Measurements from ENCODE around the gene ITGA1.
"Not testable (repeated sequence)": the region's sequence is repeated elsewhere in the genome, so short reads cannot be mapped to it uniquely, and the experiment has no call there.

ITGA1 gene

DNA sequence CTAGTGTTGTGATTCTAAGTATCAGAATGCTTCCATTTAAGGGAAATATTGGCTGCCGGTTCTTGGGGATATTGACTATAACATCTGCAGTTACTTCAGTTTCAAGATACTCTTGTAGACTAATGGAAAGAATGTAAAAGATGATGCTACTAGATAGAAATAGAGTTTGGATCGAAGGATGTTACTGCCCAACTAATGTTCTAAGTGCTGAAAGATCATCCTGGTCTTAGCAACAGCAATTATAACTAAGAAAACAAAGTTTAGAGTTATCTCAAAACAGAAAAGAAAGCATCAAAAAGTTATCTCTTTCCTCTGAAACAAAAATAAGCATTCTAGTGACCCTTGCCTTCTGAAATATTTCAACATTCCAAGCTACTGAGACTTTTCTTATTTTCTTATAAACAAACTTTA lies 49.9 kb downstream of the ITGA1 start:
- no peak for DNase-seq

DNA sequence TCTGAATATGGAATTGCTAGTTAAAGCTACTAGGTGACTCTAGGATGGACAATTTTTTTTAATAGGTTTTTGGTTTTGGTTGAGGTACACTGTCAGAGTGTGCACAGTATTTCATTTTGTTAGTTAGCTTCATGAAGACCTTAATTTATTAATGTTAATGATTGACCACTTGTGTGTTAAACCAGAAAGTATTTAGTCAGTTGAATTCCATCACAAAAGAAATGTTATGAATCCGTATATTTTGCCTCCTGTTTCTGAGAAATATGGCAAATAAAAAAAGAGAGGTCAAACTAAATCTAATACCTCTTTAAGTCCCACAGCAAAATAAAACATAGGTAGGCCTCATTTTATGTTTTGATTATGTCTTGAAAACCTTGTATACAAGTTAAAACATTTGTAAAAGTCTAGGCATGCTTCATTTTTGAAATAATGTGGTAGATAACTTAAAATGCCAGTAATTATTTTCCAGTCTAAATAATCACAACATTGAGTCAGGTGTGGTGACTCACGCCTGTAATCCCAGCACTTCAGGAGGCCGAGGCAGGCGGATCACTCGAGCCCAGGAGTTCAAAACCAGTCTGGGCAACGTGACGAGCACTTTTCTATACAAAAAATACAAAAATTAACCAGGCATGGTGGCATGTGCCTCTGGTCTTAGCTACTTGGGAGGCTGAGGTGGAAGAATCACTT lies 50.8 kb downstream of the ITGA1 start:
- no peak for DNase-seq

DNA sequence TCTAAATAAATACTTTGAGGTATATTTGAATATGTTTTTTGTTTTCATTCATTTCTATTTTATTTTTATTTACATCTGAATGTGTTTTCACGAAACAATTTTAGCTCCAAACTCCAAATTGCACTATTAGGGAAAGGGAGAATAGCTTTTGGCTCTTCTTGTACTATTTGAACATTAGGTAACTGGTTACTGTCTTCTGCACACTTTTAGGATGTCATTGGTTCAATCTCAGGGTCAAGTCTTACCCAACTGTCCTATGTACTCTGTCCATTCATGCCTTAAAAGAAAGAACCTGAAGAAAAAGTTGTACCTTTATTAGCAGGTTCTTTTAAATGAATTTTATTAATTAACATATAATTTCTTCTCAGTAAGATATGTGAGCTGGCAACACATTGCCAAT lies 51.6 kb downstream of the ITGA1 start:
- no peak for DNase-seq

DNA sequence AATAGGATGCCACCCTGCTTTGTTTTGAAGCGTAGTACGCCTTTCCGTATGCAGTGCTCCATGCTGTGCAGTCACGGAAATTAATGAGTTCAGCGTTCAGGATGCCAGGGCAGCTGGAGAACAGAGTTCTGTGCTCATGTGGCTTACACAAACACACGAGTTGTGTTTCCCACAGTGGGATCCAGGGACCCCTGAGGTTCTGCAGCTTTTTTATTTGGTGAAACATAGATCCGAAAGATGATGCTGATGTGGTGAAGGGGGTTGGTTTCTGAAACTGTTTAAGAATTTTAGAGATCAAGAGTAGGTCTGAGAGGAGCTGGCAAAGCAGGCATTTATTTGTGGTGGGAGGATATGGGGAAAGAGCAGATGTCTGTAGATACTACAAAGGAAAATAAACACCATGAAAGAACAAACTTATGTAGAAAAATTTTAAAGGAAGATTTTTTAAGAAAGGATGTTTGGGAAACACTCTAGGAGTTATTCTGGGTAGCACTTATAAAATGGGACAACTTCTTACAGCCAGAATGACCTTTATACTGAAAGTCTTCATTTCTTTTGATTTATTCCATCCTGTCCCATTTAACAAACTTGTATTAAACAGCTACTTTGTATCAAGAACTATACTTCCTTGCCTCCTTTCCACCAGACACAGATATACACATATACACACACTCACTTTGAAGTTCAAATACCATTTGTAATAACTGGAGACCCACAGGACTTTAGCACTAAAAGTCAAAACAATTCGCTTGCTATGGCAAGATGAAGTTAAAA lies 52.7 kb downstream of the ITGA1 start:
- peak; percentile 1 for DNase-seq

DNA sequence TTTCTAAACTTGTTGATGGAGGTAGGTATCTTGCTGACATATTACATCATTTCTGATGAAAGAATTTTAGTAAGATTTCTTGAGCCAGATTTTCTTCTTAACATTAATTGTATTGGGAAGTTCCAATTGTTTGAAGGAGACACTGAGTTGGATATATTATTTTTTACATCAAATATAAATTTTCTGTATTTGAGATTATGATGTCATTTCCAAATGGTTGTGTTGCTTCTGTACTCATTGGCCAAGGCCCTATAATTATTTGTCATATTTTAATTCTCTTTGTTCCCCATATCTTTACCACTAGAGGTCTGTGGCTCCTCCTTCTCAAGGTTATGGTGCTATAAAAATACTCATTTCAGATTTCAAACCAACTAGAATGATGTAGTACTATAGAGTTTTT lies 53.4 kb downstream of the ITGA1 start:
- DNase-seq: no peak

DNA sequence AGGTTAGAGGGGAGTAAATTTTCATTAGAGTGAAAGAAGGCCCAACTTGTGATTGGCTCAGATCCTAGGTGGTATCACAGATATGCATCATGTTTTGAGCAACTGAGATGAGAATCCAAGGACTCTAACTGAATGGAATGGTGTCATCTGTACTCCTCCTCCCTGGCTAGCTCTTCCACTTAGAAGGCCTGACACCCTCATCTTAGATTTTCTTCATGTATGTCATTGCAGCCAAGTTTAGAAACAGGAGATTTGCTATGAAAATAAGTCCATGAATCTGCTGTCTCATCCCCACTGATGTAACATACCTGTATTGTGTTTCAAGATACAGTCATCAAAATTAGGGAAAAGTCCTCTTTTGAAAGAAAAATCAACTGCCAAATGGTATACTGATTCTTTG lies 54.4 kb downstream of the ITGA1 start:
- DNase-seq: no peak

DNA sequence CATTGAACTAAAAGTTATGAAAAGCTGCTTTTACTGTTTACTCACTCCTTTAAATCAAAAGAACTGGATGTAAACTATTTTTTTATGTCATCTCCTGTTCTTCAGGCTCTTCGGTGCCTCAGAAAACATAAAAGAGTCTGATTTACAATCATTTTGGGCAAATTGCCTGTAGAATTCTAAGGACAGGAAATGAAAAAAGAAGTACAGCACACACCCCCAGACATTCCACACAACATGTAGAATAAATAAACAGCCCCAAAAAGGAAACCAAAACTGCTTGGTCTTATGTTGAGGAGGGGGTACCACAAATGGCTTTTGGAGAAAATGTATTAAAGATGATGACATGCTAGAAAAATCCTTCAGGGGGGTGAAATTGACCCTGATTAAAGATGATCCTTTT lies 57.2 kb downstream of the ITGA1 start:
- no peak for DNase-seq

DNA sequence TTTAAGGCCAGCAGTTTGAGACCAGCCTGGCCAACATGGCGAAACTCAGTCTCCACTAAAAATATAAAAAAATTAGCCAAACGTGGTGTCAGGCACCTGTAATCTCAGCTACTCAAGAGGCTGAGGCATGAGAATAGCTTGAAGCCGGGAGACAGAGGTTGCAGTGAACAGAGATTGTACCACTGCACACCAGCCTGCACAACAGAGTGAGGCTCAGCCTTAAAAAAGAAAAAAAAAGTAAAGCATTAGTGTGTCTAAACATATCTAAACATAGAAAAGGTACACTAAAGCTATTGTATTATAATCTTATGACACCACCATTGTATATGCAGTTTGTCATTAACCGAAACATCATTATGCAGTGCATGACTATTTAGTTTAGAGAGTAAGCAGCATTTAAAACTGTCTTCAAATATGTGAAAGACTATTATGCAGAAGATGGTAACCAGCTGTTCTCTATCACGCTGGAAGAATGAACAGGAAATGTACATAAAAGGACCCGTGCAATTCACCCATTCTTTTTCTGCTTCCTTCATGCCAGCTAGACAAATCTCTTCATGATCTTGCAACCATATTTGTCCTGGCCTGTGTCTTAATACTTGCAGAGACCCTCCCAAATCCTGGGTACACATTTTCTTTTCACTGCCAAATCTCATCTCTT lies 58.6 kb downstream of the ITGA1 start:
- DNase-seq: no peak

DNA sequence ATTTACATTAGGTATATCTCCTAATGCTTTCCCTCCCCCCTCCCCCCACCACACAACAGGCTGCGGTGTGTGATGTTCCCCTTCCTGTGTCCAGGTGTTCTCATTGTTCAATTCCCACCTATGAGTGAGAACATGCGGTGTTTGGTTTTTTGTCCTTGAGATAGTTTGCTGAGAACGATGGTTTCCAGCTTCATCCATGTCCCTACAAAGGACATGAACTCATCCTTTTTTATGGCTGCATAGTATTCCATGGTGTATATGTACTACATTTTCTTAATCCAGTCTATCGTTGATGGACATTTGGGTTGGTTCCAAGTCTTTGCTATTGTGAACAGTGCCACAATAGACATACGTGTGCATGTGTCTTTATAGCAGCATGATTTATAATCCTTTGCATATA lies 61.0 kb downstream of the ITGA1 start:
- not testable (repeated sequence) for DNase-seq

DNA sequence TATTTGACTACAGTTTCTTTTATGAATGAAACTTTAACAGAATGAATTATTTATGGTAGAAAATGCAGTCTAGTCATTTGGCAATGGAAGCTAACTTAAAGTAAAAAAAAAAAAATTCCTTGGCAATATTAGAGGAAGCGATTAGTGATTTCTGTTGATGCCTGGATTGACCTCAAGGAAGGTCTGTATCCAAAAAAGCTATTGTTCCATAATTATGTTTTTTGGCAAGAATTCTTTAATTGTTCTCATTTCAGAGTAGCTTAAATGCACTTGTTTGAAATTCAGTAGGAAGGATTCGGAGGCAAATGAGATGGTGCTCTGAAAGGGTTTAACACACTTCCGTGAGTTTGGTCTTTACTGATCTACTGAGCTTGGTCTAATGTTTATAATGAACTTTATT lies 61.8 kb downstream of the ITGA1 start:
- DNase-seq: no peak

DNA sequence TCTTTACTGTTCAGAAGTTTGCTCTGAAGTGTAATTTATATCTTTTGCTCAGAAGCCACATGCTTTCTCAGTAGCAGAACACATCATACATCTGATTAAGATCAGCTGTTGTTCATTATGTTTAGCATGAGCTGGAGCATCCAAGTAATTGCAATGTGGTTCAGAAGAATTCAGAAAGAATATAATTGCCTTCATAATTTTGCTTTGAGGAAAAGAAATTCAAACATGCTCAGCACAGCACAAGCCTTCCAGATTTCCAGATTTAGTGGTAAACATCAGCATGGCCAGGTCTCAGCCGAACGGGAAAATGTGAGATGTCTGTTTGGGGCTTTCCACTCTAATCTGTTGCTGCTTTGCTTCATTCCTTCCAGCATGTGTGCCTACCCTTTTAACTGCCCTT lies 65.9 kb downstream of the ITGA1 start:
- DNase-seq: no peak

DNA sequence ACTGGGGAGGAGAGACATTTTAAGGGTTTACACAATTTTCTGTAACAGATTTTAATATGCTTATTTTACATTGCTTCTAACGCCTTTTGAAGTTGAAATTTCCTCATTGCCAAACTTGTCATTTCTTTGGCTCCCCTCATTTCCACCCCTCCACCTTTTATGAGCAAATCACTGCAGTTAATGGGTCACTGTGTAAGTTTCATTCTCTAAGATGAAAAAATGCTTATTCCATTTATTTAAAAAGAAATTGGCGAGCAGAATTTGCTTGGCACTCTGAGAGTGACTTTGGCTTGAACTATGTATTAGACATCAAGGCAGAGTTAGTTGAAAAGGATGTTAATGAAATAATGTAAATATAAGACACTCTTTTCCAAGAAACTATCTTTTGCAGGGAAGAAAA lies 66.6 kb downstream of the ITGA1 start:
- no peak for DNase-seq

DNA sequence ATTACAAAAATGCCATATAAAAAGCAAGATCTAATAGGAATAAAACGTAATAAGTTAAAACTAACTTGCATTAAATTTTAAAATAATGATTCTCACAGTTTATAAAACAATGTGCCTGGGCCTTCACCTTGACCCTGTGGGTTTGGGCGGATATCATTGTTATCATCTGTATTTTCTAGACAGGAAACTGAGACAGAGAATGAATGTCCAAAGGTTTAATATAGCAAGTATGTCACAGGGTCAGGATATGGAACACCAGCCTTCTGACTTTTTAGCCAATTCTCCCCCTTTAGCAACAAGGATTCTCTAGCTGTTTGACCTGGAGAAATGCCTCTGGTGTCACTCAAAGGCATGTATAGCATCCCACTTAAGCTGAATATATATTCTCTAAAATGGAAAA lies 67.2 kb downstream of the ITGA1 start:
- no peak for DNase-seq

DNA sequence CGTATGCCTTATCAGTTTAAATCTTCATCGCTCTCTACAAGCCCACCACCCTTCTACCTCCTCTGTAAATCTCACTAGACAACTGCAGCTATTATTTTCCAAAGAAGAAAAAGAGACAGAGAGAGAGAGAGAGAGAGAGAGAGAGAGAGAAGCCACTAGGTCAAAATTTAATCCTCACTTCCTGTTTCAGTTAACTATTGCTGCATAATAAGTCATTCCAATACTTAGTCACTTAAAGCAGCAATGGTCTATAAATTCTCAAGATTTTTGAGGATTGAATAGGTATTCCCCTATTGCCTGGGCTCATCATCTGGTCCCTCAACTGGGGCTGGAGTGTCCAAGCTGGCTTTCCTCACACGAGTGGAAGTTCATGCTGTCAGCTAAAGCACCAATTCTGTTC lies 68.8 kb downstream of the ITGA1 start:
- no peak for DNase-seq

DNA sequence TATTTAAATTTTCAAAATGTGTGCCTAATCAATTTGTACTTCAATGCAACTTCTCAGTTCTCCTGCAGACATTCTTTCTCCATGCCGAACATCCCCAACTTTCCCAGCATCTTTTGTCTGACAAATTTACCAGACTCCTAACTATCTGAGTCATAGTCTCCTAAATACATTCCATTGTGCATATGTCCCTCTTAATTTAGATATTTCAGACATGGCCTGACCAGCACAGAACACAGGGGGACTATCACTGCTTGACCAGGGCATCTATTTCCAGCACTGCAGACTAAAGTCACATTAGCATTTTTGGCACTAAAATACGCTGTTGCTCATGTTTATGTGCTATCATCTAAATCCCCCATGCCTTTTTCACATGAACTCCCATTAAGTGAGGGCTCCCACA lies 71.9 kb downstream of the ITGA1 start:
- DNase-seq: no peak

DNA sequence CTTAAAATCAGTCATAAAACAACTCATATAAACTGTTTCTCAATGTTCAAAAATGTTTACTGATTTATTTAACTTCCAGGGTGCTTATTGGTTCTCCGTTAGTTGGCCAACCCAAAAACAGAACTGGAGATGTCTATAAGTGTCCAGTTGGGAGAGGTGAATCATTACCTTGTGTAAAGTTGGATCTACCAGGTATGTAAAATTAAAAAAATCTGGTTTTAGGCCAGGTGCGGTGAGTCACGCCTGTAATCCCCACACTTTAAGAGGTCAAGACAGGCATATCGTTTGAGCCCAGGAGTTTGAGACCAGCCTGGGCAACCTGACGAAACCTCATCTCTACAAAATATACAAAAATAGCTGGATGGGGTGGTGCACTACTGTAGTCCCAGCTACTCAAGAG lies 73.7 kb downstream of the ITGA1 start:
- no peak for DNase-seq

DNA sequence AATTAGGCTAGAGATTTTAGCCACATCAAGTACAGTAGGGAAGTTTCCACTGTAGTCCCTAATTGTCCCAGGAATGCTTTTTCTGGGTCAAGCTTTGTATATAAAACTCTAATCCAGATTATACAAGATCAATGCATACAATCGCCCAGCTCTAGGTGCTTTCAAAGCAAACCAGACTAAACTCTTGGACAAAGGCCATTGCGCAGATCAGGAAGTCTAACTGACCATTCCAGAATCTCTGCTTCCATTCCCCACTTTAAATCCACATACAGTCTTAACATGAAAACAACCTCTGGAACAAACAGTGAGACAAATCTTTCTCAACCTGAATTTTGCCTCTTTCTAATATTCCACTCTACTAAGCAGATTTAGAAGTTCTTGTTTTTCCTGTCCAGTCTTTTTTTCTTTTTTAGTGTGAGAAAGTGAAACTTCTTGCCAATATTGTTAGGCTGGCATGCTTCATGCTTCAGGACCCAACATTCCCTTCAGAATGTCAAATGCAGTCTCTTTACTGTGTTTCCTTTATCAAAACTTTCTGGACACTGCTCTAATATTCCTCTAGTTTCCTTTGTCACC lies 76.1 kb downstream of the ITGA1 start:
- no peak for DNase-seq

DNA sequence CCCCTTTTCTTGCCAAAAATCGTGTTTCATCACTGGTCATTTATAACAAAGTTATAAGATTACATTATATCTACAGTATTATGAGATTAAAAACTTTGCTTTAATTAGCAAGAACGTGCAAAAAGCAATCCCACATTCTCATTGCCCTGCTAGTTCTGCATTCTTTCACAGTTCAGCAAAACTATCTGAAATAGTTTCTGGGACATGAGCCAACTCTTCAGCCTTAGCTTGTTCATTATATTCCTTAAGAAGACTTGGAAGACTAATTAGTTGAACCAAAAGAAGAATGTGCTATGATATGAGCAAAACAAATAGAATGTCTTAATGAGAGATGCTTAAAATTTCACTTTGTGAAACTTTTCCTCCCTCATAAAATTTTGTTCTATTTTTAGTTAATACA lies 76.7 kb downstream of the ITGA1 start:
- no peak for DNase-seq

DNA sequence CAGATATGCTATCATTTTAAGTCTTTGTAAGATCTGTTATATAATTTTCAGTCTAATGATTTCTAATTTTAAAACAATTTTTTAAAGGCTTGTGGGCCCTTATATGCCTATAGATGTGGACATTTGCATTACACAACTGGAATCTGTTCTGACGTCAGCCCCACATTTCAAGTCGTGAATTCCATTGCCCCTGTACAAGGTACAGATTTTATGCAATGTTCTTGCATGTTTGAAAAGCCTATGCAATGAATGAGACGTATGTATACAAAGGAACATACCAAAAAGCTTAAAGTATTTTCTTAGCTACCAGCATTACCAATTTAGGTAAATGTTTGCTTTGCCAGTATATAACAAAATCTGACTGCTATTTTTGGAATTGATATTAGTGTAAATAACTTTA lies 77.2 kb downstream of the ITGA1 start:
- no peak for DNase-seq

DNA sequence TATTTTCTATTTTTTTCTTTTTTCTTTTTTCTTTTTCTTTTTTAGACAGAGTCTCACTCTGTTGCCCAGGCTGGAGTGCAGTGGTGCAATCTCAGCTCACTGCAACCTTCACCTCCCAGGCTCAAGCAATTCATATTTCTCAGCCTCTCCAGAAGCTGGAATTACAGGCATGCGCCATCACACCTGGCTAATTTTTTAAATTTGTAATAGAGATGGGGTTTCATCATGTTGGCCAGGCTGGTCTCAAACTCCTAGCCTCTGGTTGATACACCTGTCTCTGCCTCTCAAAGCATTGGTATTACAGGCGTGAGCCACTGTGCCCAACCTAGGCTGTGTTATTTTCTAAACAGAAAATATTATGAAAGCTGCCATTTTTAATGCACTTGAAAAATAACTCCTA lies 78.3 kb downstream of the ITGA1 start:
- DNase-seq: not testable (repeated sequence)

DNA sequence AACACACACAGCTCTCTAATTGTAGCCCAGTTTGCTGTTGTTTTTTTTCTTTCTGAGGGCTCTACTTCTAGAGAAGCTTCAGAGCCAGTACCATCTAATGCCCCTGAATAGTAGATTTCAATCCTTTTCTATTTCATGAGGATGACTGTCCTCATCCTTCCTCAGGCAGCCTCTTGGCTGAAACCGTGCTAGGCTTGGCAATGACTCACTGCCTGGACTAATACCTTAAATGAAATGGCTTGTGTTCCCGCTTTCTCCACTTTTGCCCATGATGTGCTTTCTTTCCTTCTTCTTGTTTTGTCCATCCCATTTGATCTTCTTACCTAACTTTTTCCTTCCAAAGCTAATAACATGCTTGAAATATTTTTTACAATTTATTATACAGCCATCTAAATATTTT lies 80.1 kb downstream of the ITGA1 start:
- DNase-seq: no peak

DNA sequence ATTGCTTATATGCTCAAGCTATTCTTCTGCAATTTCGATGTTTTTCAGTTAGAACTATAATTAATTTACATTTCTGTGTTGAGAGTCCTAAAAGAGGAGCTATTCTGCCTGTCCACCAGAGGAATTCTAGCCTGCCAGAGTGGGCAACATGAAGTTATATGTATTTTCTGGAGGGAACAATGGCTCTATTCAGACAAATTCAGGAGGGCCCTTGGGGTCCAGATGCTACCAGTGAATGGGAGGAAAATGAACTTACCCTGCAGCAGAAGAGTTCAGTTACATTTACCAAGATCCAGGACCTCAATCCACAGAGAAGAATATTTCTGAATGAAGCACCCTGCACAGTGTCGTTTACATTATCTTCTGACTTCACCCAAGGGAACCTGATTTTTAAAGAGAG lies 80.7 kb downstream of the ITGA1 start:
- DNase-seq: no peak

DNA sequence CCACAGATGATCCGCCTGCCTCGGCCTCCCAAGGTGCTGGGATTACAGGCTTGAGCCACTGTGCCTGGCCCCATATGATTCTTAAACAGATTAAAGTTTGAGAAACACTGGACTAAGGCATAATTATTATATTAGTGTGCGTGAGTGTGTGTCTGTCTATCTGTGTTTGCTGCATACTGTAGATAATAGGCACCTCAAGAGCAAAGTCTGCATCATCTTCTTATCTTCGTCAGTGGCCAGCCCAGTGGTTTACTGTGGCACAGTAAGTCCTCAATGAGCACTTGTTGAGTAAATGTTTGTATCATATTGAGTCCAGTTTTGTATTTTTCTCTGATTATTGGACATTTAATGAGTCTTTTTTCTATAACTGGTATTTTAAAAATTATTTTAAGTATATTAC lies 81.7 kb downstream of the ITGA1 start:
- no peak for DNase-seq

DNA sequence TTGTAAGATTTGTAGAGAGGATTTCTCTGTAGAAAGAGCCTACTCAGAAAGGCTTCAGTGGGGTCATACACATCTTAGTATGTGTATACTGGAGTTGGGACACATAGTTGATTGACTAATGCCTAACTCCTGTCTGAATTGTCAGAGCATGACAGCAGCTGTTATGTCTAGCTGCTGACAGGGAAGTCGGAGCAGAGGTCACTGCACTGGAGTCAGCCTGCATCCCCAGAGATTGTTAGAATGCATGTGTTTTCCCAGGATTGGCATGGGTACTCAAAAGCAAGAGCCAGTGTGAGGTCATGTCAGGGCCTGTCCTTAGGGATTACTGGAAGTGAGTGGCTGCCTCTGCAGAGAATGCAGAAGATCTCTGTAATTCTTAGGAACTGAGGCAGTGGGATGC lies 82.7 kb downstream of the ITGA1 start:
- DNase-seq: no peak

Measured in DMS79 (cell line).